ENCODE measurements around the gene DHX16.

DHX16 gene

DNA sequence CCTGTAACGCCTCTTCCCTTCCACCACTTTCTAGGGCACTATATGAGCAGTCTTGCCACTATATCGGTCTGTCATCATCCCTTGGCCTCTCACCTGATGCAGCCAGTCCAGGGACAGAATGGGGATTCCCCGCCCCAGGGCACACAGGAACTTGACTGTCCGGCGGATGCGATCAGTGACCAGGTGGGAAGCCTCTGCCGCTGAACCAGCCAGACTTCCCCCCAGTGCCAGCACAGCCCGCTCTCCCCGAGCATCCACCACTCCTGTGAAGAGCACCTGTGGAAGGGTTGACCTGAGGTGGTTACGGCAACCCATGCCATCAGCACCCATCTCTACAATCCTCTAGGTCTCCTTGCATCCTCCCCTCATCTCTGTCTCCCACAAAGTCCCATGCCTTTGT is 30.2 kb upstream of the DHX16 start:
- Histone ChIP-seq H3K27me3 (ENCODE audit: low read length) (no peaks in the 10 kb centered on the region), H3K27ac (ENCODE audit: low read depth, low read length) (no peak overlapping the region), H4K20me1 (ENCODE audit: low read depth, low read length) (no peaks in the 10 kb centered on the region), H3K36me3 (ENCODE audit: low read length) (peaks cover 4% of the 10 kb centered on the region; the same call in 1 of the 2 replicates), H3K79me2 (ENCODE audit: insufficient read depth, low read length) (no peaks in the 10 kb centered on the region), H3K4me3 (ENCODE audit: insufficient read depth, low read length, poor library complexity, severe bottlenecking) (no peak overlapping the region), H3F3A (ENCODE audit: insufficient read depth) (0 out of 2 replicates have a peak, but pooled peaks cover 4% of the 10 kb centered on the region), H2AFZ (ENCODE audit: low read depth, low read length, severe bottlenecking) (no peak overlapping the region), H3K9me2 (replicated peaks; ENCODE audit: insufficient read depth, low read length) (no peaks in the 10 kb centered on the region), H3K9me3 (ENCODE audit: insufficient read depth, low read length) (no peaks in the 10 kb centered on the region), H3K9ac (ENCODE audit: low read length) (no peak overlapping the region), H3K4me2 (ENCODE audit: low read depth, low read length, poor library complexity, severe bottlenecking) (no peak overlapping the region)
- TF ChIP-seq EZH2phosphoT487 (conservative IDR thresholded peaks at IDR 0.05; ENCODE audit: low read length) = no peak
- TF ChIP-seq, protein P1, sequence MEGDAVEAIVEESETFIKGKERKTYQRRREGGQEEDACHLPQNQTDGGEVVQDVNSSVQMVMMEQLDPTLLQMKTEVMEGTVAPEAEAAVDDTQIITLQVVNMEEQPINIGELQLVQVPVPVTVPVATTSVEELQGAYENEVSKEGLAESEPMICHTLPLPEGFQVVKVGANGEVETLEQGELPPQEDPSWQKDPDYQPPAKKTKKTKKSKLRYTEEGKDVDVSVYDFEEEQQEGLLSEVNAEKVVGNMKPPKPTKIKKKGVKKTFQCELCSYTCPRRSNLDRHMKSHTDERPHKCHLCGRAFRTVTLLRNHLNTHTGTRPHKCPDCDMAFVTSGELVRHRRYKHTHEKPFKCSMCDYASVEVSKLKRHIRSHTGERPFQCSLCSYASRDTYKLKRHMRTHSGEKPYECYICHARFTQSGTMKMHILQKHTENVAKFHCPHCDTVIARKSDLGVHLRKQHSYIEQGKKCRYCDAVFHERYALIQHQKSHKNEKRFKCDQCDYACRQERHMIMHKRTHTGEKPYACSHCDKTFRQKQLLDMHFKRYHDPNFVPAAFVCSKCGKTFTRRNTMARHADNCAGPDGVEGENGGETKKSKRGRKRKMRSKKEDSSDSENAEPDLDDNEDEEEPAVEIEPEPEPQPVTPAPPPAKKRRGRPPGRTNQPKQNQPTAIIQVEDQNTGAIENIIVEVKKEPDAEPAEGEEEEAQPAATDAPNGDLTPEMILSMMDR (IDR thresholded peaks at IDR 0.05; ENCODE audit: insufficient read depth, low read length, poor library complexity, severe bottlenecking) = no peak

DNA sequence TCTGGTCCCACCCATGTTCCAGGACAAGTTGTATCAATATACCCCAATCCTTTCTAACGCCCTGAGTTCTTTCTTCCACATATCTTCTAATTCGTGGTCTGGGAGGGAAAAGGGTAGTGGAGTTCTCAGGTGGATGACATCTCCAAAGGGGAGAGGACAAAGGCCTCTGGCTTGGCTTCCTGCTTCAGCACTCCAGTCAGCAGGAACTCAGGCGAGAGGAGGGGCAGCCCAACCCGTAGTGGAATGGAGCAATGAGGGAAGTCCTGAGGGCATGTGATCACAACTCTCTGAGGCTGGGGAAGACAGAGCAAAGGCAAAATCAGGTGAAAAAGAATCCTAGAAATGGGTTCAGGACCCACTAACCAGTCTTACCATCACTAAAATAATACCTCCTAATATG is 27.5 kb upstream of the DHX16 start:
- Histone ChIP-seq H3K27ac (ENCODE audit: low read depth, low read length) (no peak overlapping the region), H3K79me2 (ENCODE audit: insufficient read depth, low read length) (no peaks in the 10 kb centered on the region), H3K27me3 (ENCODE audit: low read length) (no peaks in the 10 kb centered on the region), H3K9me3 (ENCODE audit: insufficient read depth, low read length) (no peaks in the 10 kb centered on the region), H3K9me2 (replicated peaks; ENCODE audit: insufficient read depth, low read length) (no peaks in the 10 kb centered on the region), H4K20me1 (ENCODE audit: low read depth, low read length) (no peaks in the 10 kb centered on the region), H3K36me3 (ENCODE audit: low read length) (peaks cover 4% of the 10 kb centered on the region; the same call in 1 of the 2 replicates), H3K9ac (ENCODE audit: low read length) (no peak overlapping the region), H2AFZ (ENCODE audit: low read depth, low read length, severe bottlenecking) (no peak overlapping the region), H3F3A (ENCODE audit: insufficient read depth) (no peaks in the 10 kb centered on the region), H3K4me2 (ENCODE audit: low read depth, low read length, poor library complexity, severe bottlenecking) (no peak overlapping the region), H3K4me3 (ENCODE audit: insufficient read depth, low read length, poor library complexity, severe bottlenecking) (no peak overlapping the region)
- TF ChIP-seq, protein P1 (IDR thresholded peaks at IDR 0.05; ENCODE audit: insufficient read depth, low read length, poor library complexity, severe bottlenecking) = no peak
- no peak for TF ChIP-seq EZH2phosphoT487 (conservative IDR thresholded peaks at IDR 0.05; ENCODE audit: low read length)

DNA sequence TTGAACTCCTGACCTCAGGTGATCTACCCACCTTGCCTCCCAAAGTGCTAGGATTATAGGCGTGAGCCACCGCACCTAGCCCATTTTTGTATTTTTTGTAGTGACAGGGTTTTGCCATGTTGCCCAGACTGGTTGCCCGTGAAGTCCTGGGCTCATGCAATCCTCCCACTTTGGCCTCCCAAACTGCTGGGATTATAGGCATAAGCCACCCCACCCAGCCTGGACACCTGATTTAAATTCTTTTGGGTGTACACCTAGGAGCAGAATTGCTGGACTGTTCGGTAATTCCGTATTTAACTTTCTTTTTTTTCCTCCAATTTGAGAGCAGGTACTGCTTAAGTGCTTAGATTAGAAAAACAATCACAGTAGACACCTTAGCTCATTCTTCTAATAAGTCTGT is 23.6 kb upstream of the DHX16 start:
- H3K9me2 ChIP-seq (replicated peaks; ENCODE audit: insufficient read depth, low read length) = no peaks in the 10 kb centered on the region
- H3K9me3 ChIP-seq (ENCODE audit: insufficient read depth, low read length) = no peaks in the 10 kb centered on the region
- no peaks in the 10 kb centered on the region for H3K79me2 ChIP-seq (ENCODE audit: insufficient read depth, low read length)
- H2AFZ ChIP-seq (ENCODE audit: low read depth, low read length, severe bottlenecking) = no peak overlapping the region
- no peak for TF ChIP-seq EZH2phosphoT487 (conservative IDR thresholded peaks at IDR 0.05; ENCODE audit: low read length)
- TF ChIP-seq, protein P1 (IDR thresholded peaks at IDR 0.05; ENCODE audit: insufficient read depth, low read length, poor library complexity, severe bottlenecking) = no peak
- peaks cover 7% of the 10 kb centered on the region; the same call in 1 of the 2 replicates for H3F3A ChIP-seq (ENCODE audit: insufficient read depth)
- peaks cover 4% of the 10 kb centered on the region; the same call in 1 of the 2 replicates for H3K36me3 ChIP-seq (ENCODE audit: low read length)
- no peak overlapping the region for H3K4me3 ChIP-seq (ENCODE audit: insufficient read depth, low read length, poor library complexity, severe bottlenecking)
- no peak overlapping the region for H3K9ac ChIP-seq (ENCODE audit: low read length)
- no peak overlapping the region for H3K27ac ChIP-seq (ENCODE audit: low read depth, low read length)
- H3K27me3 ChIP-seq (ENCODE audit: low read length) = no peaks in the 10 kb centered on the region
- H4K20me1 ChIP-seq (ENCODE audit: low read depth, low read length) = no peaks in the 10 kb centered on the region
- H3K4me2 ChIP-seq (ENCODE audit: low read depth, low read length, poor library complexity, severe bottlenecking) = no peak overlapping the region
